Aorta (tissue), 5 donors: Measurements from ENCODE around the gene MTMR1. TPM values are rescaled to one million over a fixed set of nuclear protein-coding genes. Genes with fewer than 3 reads are reported as not detected.

ENCODE experiments used
- ATAC-seq: fragments of 200-7000 bp; cut with Tn5 transposase; one replicate; pipeline ENCODE4 v1.9.1; 2022; ENCODE audit warnings: moderate library complexity; ENCODE audit not compliant: low FRiP score
- DNase-seq, 2 donors: peaks; one replicate each; pipeline ENCODE4 v3.0.0-alpha.2; 2020
- H3K27ac ChIP-seq, 2 donors: one replicate each; pipeline ENCODE4 v1.5.1; 2013; ENCODE audit warnings: low read length in 2 of 2, mild to moderate bottlenecking in 2 of 2, moderate library complexity in 2 of 2, control low read depth in 1 of 2, inconsistent platforms in 1 of 2, low read depth in 1 of 2
- H3K27me3 ChIP-seq, 2 donors: one replicate each; pipeline ENCODE4 v1.6.1; 2013; ENCODE audit warnings: control low read depth in 1 of 2, low read length in 1 of 2, mild to moderate bottlenecking in 1 of 2, moderate library complexity in 1 of 2; ENCODE audit not compliant: insufficient read depth in 2 of 2, control insufficient read depth in 1 of 2
- H3K36me3 ChIP-seq, 2 donors: one replicate each; pipeline ENCODE4 v1.6.1; 2013; ENCODE audit warnings: control low read depth in 1 of 2, low read length in 1 of 2, mild to moderate bottlenecking in 1 of 2; ENCODE audit not compliant: insufficient read depth in 2 of 2, control insufficient read depth in 1 of 2
- H3K4me1 ChIP-seq, 2 donors: one replicate each; pipeline ENCODE4 v1.6.1; 2013; ENCODE audit warnings: low read length in 2 of 2, control low read depth in 1 of 2, mild to moderate bottlenecking in 1 of 2, moderate library complexity in 1 of 2; ENCODE audit not compliant: insufficient read depth in 2 of 2, control insufficient read depth in 1 of 2
- H3K4me3 ChIP-seq, 2 donors: one replicate each; pipeline ENCODE4 v1.5.1; 2013; ENCODE audit warnings: low read length in 2 of 2, control low read depth in 1 of 2, mild to moderate bottlenecking in 1 of 2
- H3K9me3 ChIP-seq: one replicate; pipeline ENCODE4 v1.6.1; 2013; ENCODE audit warnings: mild to moderate bottlenecking, low read length; ENCODE audit not compliant: control insufficient read depth
- WGBS, 2 donors: extraction: QIAGEN DNeasy Blood & Tissue Kit; methylation state at CpG; one replicate each; pipeline ENCODE4 v1.1.7; 2013; 5-methylcytosine and 5-hydroxymethylcytosine counted together
- intact Hi-C, 2 donors: fragments of 100-400 bp; cut with DNase I; formaldehyde crosslinking; loops; one replicate each; pipeline versions ENCODE4 v1.14.2 to v1.15.0; 2022
- polyA plus RNA-seq, 2 donors: library from polyadenylated mRNA; stranded (reverse); fragments of 200-250 nt; gene quantifications; one replicate each; pipeline ENCODE4 v1.2.3, GENCODE V29; 2013
- total RNA-seq, 2 donors: library from RNA; stranded (reverse); fragmentation: NEBNext Ultra II Directional; extraction: Animal tissue kit (Norgen Biotek cat#: 25700); gene quantifications; one replicate each; pipeline ENCODE4 v1.2.1, GENCODE V29; 2021
- donor health status: healthy with polysubstance abuse.
- donor health status: Bipolar disorder and iron deficiency.
- donor health status: DM: no; HTN: no; CAD: no.
- donor health status: DM: no; HTN: no; CAD: no.
- donor health status: DM: yes; HTN: yes; CAD: no.

The MTMR1 gene
- total and polyA plus RNA-seq, 4 donors = 10.2 to 24.2 (median 18.7) TPM

- Histone ChIP-seq H3K4me1 (peaks cover 0 to 3% of the 10 kb centered on the region in 2 donors), H3K27me3 (no peaks in the 10 kb centered on the region), H3K9me3 (no peaks in the 10 kb centered on the region), H3K36me3 (no peaks in the 10 kb centered on the region), H3K27ac (peak overlapping the region in 1 of 2 donors; percentile 95), H3K4me3 (no peak overlapping the region)
- WGBS, 2 donors = 68 to 100% methylated on average over 1 of the region's 1 CpG
- intact Hi-C loops = no loop called here
- ATAC-seq = no peak
- no peak for DNase-seq
These were observed 9.9 kb downstream of the MTMR1 start for GRCh38 chrX:150702966-150703694.

GRCh38 chrX:150703695-150703974 is 10.4 kb downstream of the MTMR1 start:
- H3K27ac ChIP-seq = peak overlapping the region in 1 of 2 donors; percentile 95
- intact Hi-C loops = no loop called here
- ATAC-seq = no peak

GRCh38 chrX:150704030-150704613 is 10.9 kb downstream of the MTMR1 start:
- no peak overlapping the region for H3K4me3 ChIP-seq
- H3K9me3 ChIP-seq = no peaks in the 10 kb centered on the region
- H3K27me3 ChIP-seq = no peaks in the 10 kb centered on the region
- DNase-seq (no peak), ATAC-seq (peak; percentile 50)
- H3K4me1 ChIP-seq = peaks cover 0 to 3% of the 10 kb centered on the region in 2 donors
- intact Hi-C loops = no loop called here
- 21 to 38% methylated on average over 3 of the region's 3 CpGs for WGBS, 2 donors
- no peaks in the 10 kb centered on the region for H3K36me3 ChIP-seq
- peak overlapping the region; percentile 61 to 98 for H3K27ac ChIP-seq

More at GRCh38 chrX:150703695-150703974, 10.4 kb downstream of the MTMR1 start:
- peaks cover 0 to 3% of the 10 kb centered on the region in 2 donors for H3K4me1 ChIP-seq
- no peaks in the 10 kb centered on the region for H3K36me3 ChIP-seq
- no peaks in the 10 kb centered on the region for H3K27me3 ChIP-seq
- no peak for DNase-seq
- H3K9me3 ChIP-seq = no peaks in the 10 kb centered on the region
- H3K4me3 ChIP-seq = no peak overlapping the region

- Histone ChIP-seq H3K27ac (no peak overlapping the region), H3K27me3 (no peaks in the 10 kb centered on the region), H3K4me1 (no peaks in the 10 kb centered on the region), H3K36me3 (no peaks in the 10 kb centered on the region), H3K9me3 (no peaks in the 10 kb centered on the region), H3K4me3 (no peak overlapping the region)
- ATAC-seq (no peak), DNase-seq (no peak)
- intact Hi-C loops = no loop called here
These were observed 19.4 kb downstream of the MTMR1 start for GRCh38 chrX:150712619-150713018.

GRCh38 chrX:150715184-150715583 is 22.0 kb downstream of the MTMR1 start:
- Histone ChIP-seq H3K9me3 (no peaks in the 10 kb centered on the region), H3K36me3 (no peaks in the 10 kb centered on the region), H3K4me3 (no peak overlapping the region), H3K4me1 (no peaks in the 10 kb centered on the region), H3K27me3 (no peaks in the 10 kb centered on the region), H3K27ac (no peak overlapping the region)
- DNase-seq (no peak), ATAC-seq (peak; percentile 24)
- intact Hi-C loops = loop anchor here in 1 of 2 donors (5.0 kb wide), 1 partner anchor 353 kb away; the partner anchor contains the start of gene MAMLD1
- WGBS, 2 donors = 59 to 61% methylated on average over 3 of the region's 3 CpGs

- WGBS, 2 donors = 64 to 84% methylated on average over 4 of the region's 4 CpGs
- Histone ChIP-seq H3K4me3 (no peak overlapping the region), H3K9me3 (no peaks in the 10 kb centered on the region), H3K27me3 (no peaks in the 10 kb centered on the region), H3K27ac (no peak overlapping the region), H3K36me3 (no peaks in the 10 kb centered on the region), H3K4me1 (no peaks in the 10 kb centered on the region)
- intact Hi-C loops = loop anchor here (2.0 to 5.0 kb wide), 2 partner anchors 39 to 357 kb away; partner anchors contain the start of gene MAMLD1 (in 1 of the 2)
- ATAC-seq = no peak
- no peak for DNase-seq
These were observed 26.4 kb downstream of the MTMR1 start for GRCh38 chrX:150719621-150720020.

- 72 to 91% methylated on average over 5 of the region's 5 CpGs for WGBS, 2 donors
- H3K27ac ChIP-seq = no peak overlapping the region
- no peak for ATAC-seq
- no peak overlapping the region for H3K4me3 ChIP-seq
- no peaks in the 10 kb centered on the region for H3K4me1 ChIP-seq
- DNase-seq = no peak
- intact Hi-C loops = no loop called here
- H3K27me3 ChIP-seq = no peaks in the 10 kb centered on the region
- no peaks in the 10 kb centered on the region for H3K9me3 ChIP-seq
- peaks cover 2 to 3% of the 10 kb centered on the region in 2 donors for H3K36me3 ChIP-seq
These were observed 36.8 kb downstream of the MTMR1 start for GRCh38 chrX:150729956-150730355.

GRCh38 chrX:150730719-150731118 is 37.5 kb downstream of the MTMR1 start:
- intact Hi-C loops = no loop called here
- no peaks in the 10 kb centered on the region for H3K27me3 ChIP-seq
- DNase-seq = no peak
- WGBS, 2 donors = 75 to 88% methylated on average over 6 of the region's 6 CpGs
- H3K9me3 ChIP-seq = no peaks in the 10 kb centered on the region
- peaks cover 3% of the 10 kb centered on the region in 2 donors for H3K36me3 ChIP-seq
- no peak overlapping the region for H3K4me3 ChIP-seq
- H3K27ac ChIP-seq = no peak overlapping the region
- H3K4me1 ChIP-seq = no peaks in the 10 kb centered on the region
- no peak for ATAC-seq

- intact Hi-C loops = no loop called here
- ATAC-seq (no peak), DNase-seq (no peak)
- Histone ChIP-seq H3K9me3 (no peaks in the 10 kb centered on the region), H3K4me3 (no peak overlapping the region), H3K4me1 (no peaks in the 10 kb centered on the region), H3K27ac (no peak overlapping the region), H3K27me3 (no peaks in the 10 kb centered on the region), H3K36me3 (peaks cover 3 to 6% of the 10 kb centered on the region in 2 donors)
- WGBS, 2 donors = 67 to 86% methylated on average over 3 of the region's 3 CpGs
These were observed 38.6 kb downstream of the MTMR1 start for GRCh38 chrX:150731795-150732194.
